ENCODE data around the gene PRDM12. TPM values are rescaled to one million over a fixed set of nuclear protein-coding genes. Genes with fewer than 3 reads are reported as not detected.
A peak's percentile ranks its signal among the peaks of the same experiment; 100 is the strongest.

Gene PRDM12
- total and polyA plus RNA-seq, 2 of the 8 experiments (the other 6 are each of a cell fraction or from before 2014, with no cell fraction given): 0.14 to 0.22 TPM

DNA sequence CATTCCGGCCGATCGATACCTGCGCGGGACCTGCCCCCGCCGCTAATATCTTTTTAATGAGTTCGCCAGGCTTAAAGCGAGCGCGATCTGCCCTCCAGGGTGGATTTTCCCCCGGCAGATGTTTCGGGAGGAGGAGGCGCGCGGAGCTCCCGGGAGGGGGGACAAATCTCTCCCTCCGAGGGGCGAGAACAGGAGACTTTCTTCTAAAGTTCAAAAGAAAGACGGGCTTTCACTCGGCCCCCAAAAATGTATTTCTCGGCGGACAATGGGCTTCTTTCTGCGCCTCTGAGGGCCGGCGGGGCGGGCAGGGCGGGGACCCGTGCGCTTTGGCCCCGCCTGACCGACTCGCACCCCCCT lies 4.1 kb upstream of the PRDM12 start:
- Histone ChIP-seq H3K79me1 (ENCODE audit: low read depth, low read length) (no peaks in the 10 kb centered on the region), H3K27me3 (replicated peaks in 1 of 4; ENCODE audit: control insufficient read depth in 3 of 4, extremely low read depth in 1 of 4, insufficient read depth in 3 of 4, low read length in 3 of 4) (peaks cover 75 to 99% (median 94%) of the 10 kb centered on the region in 4 experiments), H4K20me1 (replicated peaks in 1 of 2; ENCODE audit: control insufficient read depth in 1 of 2, insufficient read depth in 2 of 2, low read length in 2 of 2) (peaks cover 5 to 14% of the 10 kb centered on the region in 2 experiments), H3K79me2 (ENCODE audit: control insufficient read depth in 1 of 2, insufficient read depth in 2 of 2, low read length in 2 of 2) (no peaks in the 10 kb centered on the region), H3K56ac (replicated peaks; ENCODE audit: insufficient read length, low read depth, low read length) (no peak overlapping the region), H4K5ac (ENCODE audit: insufficient read length, low read depth, low read length) (no peak overlapping the region), H3K4me3 (ENCODE audit: extremely low read depth in 1 of 4, insufficient read depth in 2 of 4, low read depth in 3 of 4, low read length in 4 of 4) (peak overlapping the region; percentile 30 to 62 (median 36)), H2BK12ac (ENCODE audit: low read depth, low read length) (no peak overlapping the region), H2AFZ (ENCODE audit: low read length) (no peak overlapping the region), H3K9ac (replicated peaks in 1 of 4; ENCODE audit: extremely low read depth in 1 of 4, low read depth in 3 of 4, low read length in 3 of 4) (no peak overlapping the region), H2BK120ac (replicated peaks; ENCODE audit: low read depth, low read length) (no peak overlapping the region), H3K18ac (ENCODE audit: extremely low read depth, low read length) (no peak overlapping the region; the same call in 1 of the 2 replicates), H2BK20ac (ENCODE audit: low read length) (no peak overlapping the region), H3K23ac (ENCODE audit: insufficient read length) (no peak overlapping the region), H2BK15ac (ENCODE audit: low read length) (no peak overlapping the region), H3K4me2 (ENCODE audit: insufficient read depth in 1 of 2, low read depth in 2 of 2, low read length in 2 of 2) (peak overlapping the region; percentile 62 to 74), H3K4me1 (replicated peaks in 1 of 4; ENCODE audit: control insufficient read depth in 3 of 4, insufficient read depth in 4 of 4, low read length in 3 of 4) (peaks cover 4 to 30% (median 18%) of the 10 kb centered on the region in 4 experiments), H2BK5ac (ENCODE audit: low read depth, low read length) (no peak overlapping the region), H3K27ac (ENCODE audit: low read depth, low read length) (no peak overlapping the region), H3K14ac (ENCODE audit: insufficient read length) (no peak overlapping the region), H3K9me3 (ENCODE audit: insufficient read depth in 2 of 2, low read depth in 1 of 2, low read length in 1 of 2) (peaks cover 6 to 8% of the 10 kb centered on the region in 2 experiments; a peak in 3 of 4 replicates), H3K4ac (replicated peaks; ENCODE audit: insufficient read length, low read depth, low read length) (no peak overlapping the region), H3K36me3 (ENCODE audit: control insufficient read depth in 2 of 4, insufficient read depth in 4 of 4, low read length in 3 of 4) (peaks cover 0 to 6% (median 0%) of the 10 kb centered on the region in 4 experiments; a peak in 1 of 8 replicates), H2AK5ac (ENCODE audit: low read depth, low read length) (no peak overlapping the region), H4K8ac (ENCODE audit: extremely low read depth, insufficient read depth, low read length) (no peak overlapping the region), H4K91ac (replicated peaks; ENCODE audit: insufficient read length, low read length) (no peak overlapping the region), H3K23me2 (ENCODE audit: low read depth, low read length) (peaks cover 12% of the 10 kb centered on the region; the same call in 1 of the 2 replicates)
- CTCF ChIA-PET (ENCODE audit: partially characterized antibody): interaction anchor here (1.3 kb wide), 1 partner anchor 194 kb away, joined by 3 read pairs; no protein-coding TSS in a partner anchor
- WGBS, 2 experiments (ENCODE audit: extremely low coverage in 1 of 2, insufficient coverage in 1 of 2, insufficient read length in 1 of 2, insufficient replicate concordance in 2 of 2, low coverage in 1 of 2, low lambda C conversion rate in 2 of 2, missing lambda C conversion rate in 1 of 2): 1% methylated on average over 20 of the region's 33 CpGs; no CpG with 5 or more reads in 1 of the 2 experiments
- POLR2A ChIA-PET (ENCODE audit: partially characterized antibody): no interaction called here
- FAIRE-seq: no peak
- no peak for TF ChIP-seq EP300 (IDR thresholded peaks at IDR 0.05; ENCODE audit: borderline replicate concordance in 1 of 2, low read depth in 2 of 2, low read length in 2 of 2)
- peak; percentile 57 for TF ChIP-seq SUZ12 (IDR thresholded peaks at IDR 0.05; ENCODE audit: low read length)
- no peak for TF ChIP-seq TAF1 (IDR thresholded peaks at IDR 0.05; ENCODE audit: low read depth, low read length)
- TF ChIP-seq ASH2L (IDR thresholded peaks at IDR 0.05; ENCODE audit: low read length): peak; percentile 0
- peak in 1 of 2 experiments; percentile 54 for DNase-seq (ENCODE audit: low read depth in 1 of 2, low spot score in 2 of 2)
